GM19372 (cell line): Measurements from ENCODE around the gene AGPAT3.
"Not testable (repeated sequence)": the region's sequence is repeated elsewhere in the genome, so short reads cannot be mapped to it uniquely, and the experiment has no call there.

Experiments
- ATAC-seq: cut with Tn5 transposase; IDR thresholded peaks from one replicate; pipeline ENCODE4 v1.9.1; 2021; ENCODE audit warnings: mild to moderate bottlenecking, low read depth, moderate library complexity; ENCODE audit not compliant: unreplicated experiment

Gene AGPAT3

GRCh38 chr21:43832648-43833047, 32.4 kb upstream of the AGPAT3 start:
- no peak for ATAC-seq

- no peak for ATAC-seq
These were observed 30.7 kb upstream of the AGPAT3 start for GRCh38 chr21:43834146-43834905.

- no peak for ATAC-seq
These were observed 30.0 kb upstream of the AGPAT3 start for GRCh38 chr21:43835050-43835449.

- ATAC-seq: no peak
These were observed 29.2 kb upstream of the AGPAT3 start for GRCh38 chr21:43835861-43836260.

GRCh38 chr21:43836616-43837015, 28.4 kb upstream of the AGPAT3 start:
- no peak for ATAC-seq

GRCh38 chr21:43840259-43840658, 24.8 kb upstream of the AGPAT3 start:
- ATAC-seq: no peak

- ATAC-seq: no peak
These were observed 22.3 kb upstream of the AGPAT3 start for GRCh38 chr21:43842742-43843141.

- ATAC-seq: not testable (repeated sequence)
These were observed 20.1 kb upstream of the AGPAT3 start for GRCh38 chr21:43844906-43845305.

- ATAC-seq: no peak
These were observed 19.6 kb upstream of the AGPAT3 start for GRCh38 chr21:43845386-43845785.

GRCh38 chr21:43846430-43846829, 18.6 kb upstream of the AGPAT3 start:
- no peak for ATAC-seq

GRCh38 chr21:43847301-43847700, 17.7 kb upstream of the AGPAT3 start:
- ATAC-seq: no peak

GRCh38 chr21:43848771-43849170, 16.3 kb upstream of the AGPAT3 start:
- ATAC-seq: no peak

GRCh38 chr21:43849532-43850299, 15.3 kb upstream of the AGPAT3 start:
- ATAC-seq: no peak

- no peak for ATAC-seq
These were observed 14.2 kb upstream of the AGPAT3 start for GRCh38 chr21:43850728-43851295.

- no peak for ATAC-seq
These were observed 13.4 kb upstream of the AGPAT3 start for GRCh38 chr21:43851593-43851992.

- no peak for ATAC-seq
These were observed 10.9 kb upstream of the AGPAT3 start for GRCh38 chr21:43853851-43854772.

- no peak for ATAC-seq
These were observed 10.0 kb upstream of the AGPAT3 start for GRCh38 chr21:43854773-43855633.

GRCh38 chr21:43855955-43856354, 9.1 kb upstream of the AGPAT3 start:
- ATAC-seq: no peak

GRCh38 chr21:43858806-43859648, 6.0 kb upstream of the AGPAT3 start:
- no peak for ATAC-seq
